Measurements from ENCODE around the gene NEDD8. TPM values are rescaled to one million over a fixed set of nuclear protein-coding genes. Genes with fewer than 3 reads are reported as not detected.
A peak's percentile ranks its signal among the peaks of the same experiment; 100 is the strongest.

NEDD8 gene
- total and polyA plus RNA-seq, 2 experiments from 2014 or later = 130 to 418 TPM

DNA sequence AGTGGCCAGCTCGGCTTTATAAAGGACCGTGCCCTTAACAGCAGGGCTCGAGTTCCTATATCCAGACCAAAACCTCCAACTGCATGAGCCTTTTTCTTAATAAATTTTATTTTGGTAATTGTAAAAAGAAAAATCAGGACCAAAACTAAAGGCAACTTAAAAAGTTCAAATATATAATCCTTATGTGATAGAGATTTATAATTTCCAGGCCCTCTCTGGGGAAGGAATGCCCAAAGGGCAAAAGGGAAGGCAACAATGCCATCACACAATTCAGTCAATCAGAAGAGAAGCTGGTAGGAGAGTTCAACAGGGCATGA lies 43.1 kb downstream of the NEDD8 start:
- peak overlapping the region; percentile 96 for H3K4me3 Mint-ChIP-seq
- Histone ChIP-seq H3K4me2 (peak overlapping the region; percentile 74), H3K79me2 (replicated peaks; ENCODE audit: insufficient read depth) (peaks cover 13% of the 10 kb centered on the region; the same call in 1 of the 2 replicates), H2AFZ (no peak overlapping the region), H4K20me1 (replicated peaks; ENCODE audit: insufficient read depth) (peaks cover 6% of the 10 kb centered on the region), H3F3A (replicated peaks; ENCODE audit: low read depth) (peaks cover 1% of the 10 kb centered on the region), H3K27me3 (ENCODE audit: insufficient read depth) (no peaks in the 10 kb centered on the region), H3K27ac (ENCODE audit: low read depth) (0 out of 2 replicates have a peak overlapping the region, but pooled peaks have one; percentile 55), H3K36me3 (ENCODE audit: insufficient read depth) (no peaks in the 10 kb centered on the region; the same call in 1 of the 2 replicates), H3K4me1 (ENCODE audit: insufficient read depth) (peaks cover 10% of the 10 kb centered on the region), H3K4me3 (peak overlapping the region; percentile 94), H3K9me2 (ENCODE audit: insufficient read depth) (no peaks in the 10 kb centered on the region)
- ATAC-seq = no peak
- H3K4me1 Mint-ChIP-seq = peaks cover 18% of the 10 kb centered on the region
- no peak for DNase-seq (ENCODE audit: low spot score)
- TF ChIP-seq EZH2phosphoT487 (IDR thresholded peaks at IDR 0.05; ENCODE audit: unreplicated experiment) = no peak
- TF ChIP-seq, protein P1, sequence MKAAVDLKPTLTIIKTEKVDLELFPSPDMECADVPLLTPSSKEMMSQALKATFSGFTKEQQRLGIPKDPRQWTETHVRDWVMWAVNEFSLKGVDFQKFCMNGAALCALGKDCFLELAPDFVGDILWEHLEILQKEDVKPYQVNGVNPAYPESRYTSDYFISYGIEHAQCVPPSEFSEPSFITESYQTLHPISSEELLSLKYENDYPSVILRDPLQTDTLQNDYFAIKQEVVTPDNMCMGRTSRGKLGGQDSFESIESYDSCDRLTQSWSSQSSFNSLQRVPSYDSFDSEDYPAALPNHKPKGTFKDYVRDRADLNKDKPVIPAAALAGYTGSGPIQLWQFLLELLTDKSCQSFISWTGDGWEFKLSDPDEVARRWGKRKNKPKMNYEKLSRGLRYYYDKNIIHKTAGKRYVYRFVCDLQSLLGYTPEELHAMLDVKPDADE (IDR thresholded peaks at IDR 0.05) = no peak
- no peak for TF ChIP-seq STAT1 (IDR thresholded peaks at IDR 0.05; ENCODE audit: unreplicated experiment)
- TF ChIP-seq JUNB (IDR thresholded peaks at IDR 0.05; ENCODE audit: unreplicated experiment) = no peak
- TF ChIP-seq, protein P2, sequence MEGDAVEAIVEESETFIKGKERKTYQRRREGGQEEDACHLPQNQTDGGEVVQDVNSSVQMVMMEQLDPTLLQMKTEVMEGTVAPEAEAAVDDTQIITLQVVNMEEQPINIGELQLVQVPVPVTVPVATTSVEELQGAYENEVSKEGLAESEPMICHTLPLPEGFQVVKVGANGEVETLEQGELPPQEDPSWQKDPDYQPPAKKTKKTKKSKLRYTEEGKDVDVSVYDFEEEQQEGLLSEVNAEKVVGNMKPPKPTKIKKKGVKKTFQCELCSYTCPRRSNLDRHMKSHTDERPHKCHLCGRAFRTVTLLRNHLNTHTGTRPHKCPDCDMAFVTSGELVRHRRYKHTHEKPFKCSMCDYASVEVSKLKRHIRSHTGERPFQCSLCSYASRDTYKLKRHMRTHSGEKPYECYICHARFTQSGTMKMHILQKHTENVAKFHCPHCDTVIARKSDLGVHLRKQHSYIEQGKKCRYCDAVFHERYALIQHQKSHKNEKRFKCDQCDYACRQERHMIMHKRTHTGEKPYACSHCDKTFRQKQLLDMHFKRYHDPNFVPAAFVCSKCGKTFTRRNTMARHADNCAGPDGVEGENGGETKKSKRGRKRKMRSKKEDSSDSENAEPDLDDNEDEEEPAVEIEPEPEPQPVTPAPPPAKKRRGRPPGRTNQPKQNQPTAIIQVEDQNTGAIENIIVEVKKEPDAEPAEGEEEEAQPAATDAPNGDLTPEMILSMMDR (conservative IDR thresholded peaks at IDR 0.05; ENCODE audit: low read depth in 2 of 2) = no peak
- TF ChIP-seq CREB1 (CRISPR knock-in tag; IDR thresholded peaks at IDR 0.05; ENCODE audit: low read depth) = no peak
- TF ChIP-seq, protein P3, sequence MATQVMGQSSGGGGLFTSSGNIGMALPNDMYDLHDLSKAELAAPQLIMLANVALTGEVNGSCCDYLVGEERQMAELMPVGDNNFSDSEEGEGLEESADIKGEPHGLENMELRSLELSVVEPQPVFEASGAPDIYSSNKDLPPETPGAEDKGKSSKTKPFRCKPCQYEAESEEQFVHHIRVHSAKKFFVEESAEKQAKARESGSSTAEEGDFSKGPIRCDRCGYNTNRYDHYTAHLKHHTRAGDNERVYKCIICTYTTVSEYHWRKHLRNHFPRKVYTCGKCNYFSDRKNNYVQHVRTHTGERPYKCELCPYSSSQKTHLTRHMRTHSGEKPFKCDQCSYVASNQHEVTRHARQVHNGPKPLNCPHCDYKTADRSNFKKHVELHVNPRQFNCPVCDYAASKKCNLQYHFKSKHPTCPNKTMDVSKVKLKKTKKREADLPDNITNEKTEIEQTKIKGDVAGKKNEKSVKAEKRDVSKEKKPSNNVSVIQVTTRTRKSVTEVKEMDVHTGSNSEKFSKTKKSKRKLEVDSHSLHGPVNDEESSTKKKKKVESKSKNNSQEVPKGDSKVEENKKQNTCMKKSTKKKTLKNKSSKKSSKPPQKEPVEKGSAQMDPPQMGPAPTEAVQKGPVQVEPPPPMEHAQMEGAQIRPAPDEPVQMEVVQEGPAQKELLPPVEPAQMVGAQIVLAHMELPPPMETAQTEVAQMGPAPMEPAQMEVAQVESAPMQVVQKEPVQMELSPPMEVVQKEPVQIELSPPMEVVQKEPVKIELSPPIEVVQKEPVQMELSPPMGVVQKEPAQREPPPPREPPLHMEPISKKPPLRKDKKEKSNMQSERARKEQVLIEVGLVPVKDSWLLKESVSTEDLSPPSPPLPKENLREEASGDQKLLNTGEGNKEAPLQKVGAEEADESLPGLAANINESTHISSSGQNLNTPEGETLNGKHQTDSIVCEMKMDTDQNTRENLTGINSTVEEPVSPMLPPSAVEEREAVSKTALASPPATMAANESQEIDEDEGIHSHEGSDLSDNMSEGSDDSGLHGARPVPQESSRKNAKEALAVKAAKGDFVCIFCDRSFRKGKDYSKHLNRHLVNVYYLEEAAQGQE (IDR thresholded peaks at IDR 0.05; ENCODE audit: unreplicated experiment) = no peak
- TF ChIP-seq ZNF114 (CRISPR knock-in tag; IDR thresholded peaks at IDR 0.05) = no peak
- H3K36me3 Mint-ChIP-seq (ENCODE audit: low read depth) = peaks cover 67% of the 10 kb centered on the region
- H3K9me3 Mint-ChIP-seq = no peaks in the 10 kb centered on the region; the same call in 2 of the 3 replicates
- H3K27ac Mint-ChIP-seq = no peak overlapping the region; the same call in 1 of the 2 replicates
- H3K27me3 Mint-ChIP-seq (ENCODE audit: insufficient read depth, low read depth, poor library complexity) = peaks cover 16% of the 10 kb centered on the region

Measured in GM23338 (cell line).